Memory B cell (primary cell): ENCODE data around the gene SLC29A3.

ENCODE experiments used
- ATAC-seq: fragments of 150-1000 bp; cut with Tn5 transposase; 2 replicates; pipeline ENCODE4 v1.10.0; 2021; ENCODE audit warnings: low read depth, mild to moderate bottlenecking, moderate library complexity
- DNase-seq, 2 donors: peaks; one replicate each; pipeline ENCODE4 v3.0.0; 2022; ENCODE audit warnings: low spot score in 2 of 2
- H3K27ac Mint-ChIP-seq: one replicate; pipeline ENCODE4 v1.8.0; 2022; ENCODE audit warnings: mild to moderate bottlenecking, moderate library complexity, mixed read lengths
- H3K27me3 Mint-ChIP-seq: one replicate; pipeline ENCODE4 v1.8.0; 2022; ENCODE audit warnings: mixed read lengths
- H3K36me3 Mint-ChIP-seq: one replicate; pipeline ENCODE4 v1.8.0; 2022; ENCODE audit warnings: mild to moderate bottlenecking, mixed read lengths
- H3K4me1 Mint-ChIP-seq: one replicate; pipeline ENCODE4 v1.8.0; 2022; ENCODE audit warnings: mixed read lengths
- H3K4me3 Mint-ChIP-seq: one replicate; pipeline ENCODE4 v1.8.0; 2022; ENCODE audit warnings: mild to moderate bottlenecking, moderate library complexity, mixed read lengths
- H3K9me3 Mint-ChIP-seq: one replicate; pipeline ENCODE4 v1.8.0; 2022; ENCODE audit warnings: mixed read lengths

SLC29A3 gene

DNA sequence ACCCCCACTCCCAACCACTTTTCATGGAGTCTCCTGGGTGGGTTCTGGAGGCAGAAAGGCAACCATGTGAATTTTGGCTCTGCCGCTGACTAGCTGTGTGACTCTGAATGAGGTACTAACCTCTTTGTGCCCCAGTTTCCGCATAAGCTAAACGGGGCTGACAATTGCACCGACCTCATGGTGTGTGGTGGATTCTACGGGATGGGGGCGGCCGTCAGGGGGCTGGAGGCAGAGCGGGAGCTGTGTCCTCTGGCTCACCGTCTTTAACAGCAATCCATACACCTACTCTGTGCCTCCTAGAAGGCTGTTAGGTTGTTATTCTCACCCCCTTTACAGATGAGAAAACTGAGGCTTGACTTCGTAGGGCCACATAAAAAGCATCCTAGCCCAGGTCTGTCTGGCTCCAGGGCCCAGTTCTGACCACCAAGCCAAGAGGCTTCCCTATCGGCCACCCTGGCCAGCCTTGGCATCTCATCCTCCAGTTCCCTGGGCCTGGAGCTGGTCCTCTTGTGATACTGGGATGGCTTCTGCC is 4.3 kb upstream of the SLC29A3 start:
- no peaks in the 10 kb centered on the region for H3K36me3 Mint-ChIP-seq
- DNase-seq = no peak
- H3K4me3 Mint-ChIP-seq = no peak overlapping the region

DNA sequence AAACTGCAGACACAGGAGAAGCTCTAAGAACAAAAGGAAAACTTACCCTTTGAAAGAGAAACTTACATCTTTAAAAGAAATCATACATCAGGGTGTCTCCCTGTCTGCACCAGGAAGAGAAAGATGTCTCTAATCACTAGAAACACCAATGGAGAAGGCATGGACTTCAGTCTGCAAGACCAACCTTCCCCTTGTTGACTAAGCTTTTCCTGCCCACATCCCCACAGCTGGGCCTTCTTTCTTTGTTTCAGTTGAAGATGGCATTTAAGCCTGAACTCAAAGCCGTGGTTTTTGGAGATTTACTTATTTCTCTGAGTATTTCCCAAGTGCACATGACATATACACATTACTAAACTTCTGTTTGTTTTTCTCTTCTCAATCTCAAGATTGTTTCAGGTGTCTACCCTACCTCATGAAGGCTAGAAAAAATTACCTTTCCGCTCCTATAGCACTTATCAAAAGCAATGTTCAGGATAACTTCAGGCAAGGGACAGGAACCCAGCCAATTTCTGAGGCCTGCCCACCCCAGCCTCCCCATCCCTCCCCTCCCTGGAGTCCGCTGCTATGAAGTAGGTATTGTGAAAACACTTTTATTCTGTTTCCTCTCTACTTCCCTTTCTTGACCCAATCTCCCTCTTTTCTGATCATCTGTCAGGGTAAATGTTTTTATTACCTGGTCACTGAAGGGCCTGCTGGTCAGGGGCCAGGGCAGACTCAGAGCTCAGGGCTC is 2.8 kb upstream of the SLC29A3 start:
- DNase-seq (no peak), ATAC-seq (no peak)
- no peak overlapping the region for H3K4me3 Mint-ChIP-seq
- H3K4me1 Mint-ChIP-seq = peaks cover 8% of the 10 kb centered on the region
- H3K36me3 Mint-ChIP-seq = no peaks in the 10 kb centered on the region
- H3K27ac Mint-ChIP-seq = no peak overlapping the region
- peaks cover 4% of the 10 kb centered on the region for H3K27me3 Mint-ChIP-seq
- no peaks in the 10 kb centered on the region for H3K9me3 Mint-ChIP-seq

More for the DNA sequence above, 4.3 kb upstream of the SLC29A3 start:
- H3K9me3 Mint-ChIP-seq = no peaks in the 10 kb centered on the region
- peaks cover 8% of the 10 kb centered on the region for H3K4me1 Mint-ChIP-seq
- H3K27ac Mint-ChIP-seq = no peak overlapping the region
- peaks cover 4% of the 10 kb centered on the region for H3K27me3 Mint-ChIP-seq
- no peak for ATAC-seq

DNA sequence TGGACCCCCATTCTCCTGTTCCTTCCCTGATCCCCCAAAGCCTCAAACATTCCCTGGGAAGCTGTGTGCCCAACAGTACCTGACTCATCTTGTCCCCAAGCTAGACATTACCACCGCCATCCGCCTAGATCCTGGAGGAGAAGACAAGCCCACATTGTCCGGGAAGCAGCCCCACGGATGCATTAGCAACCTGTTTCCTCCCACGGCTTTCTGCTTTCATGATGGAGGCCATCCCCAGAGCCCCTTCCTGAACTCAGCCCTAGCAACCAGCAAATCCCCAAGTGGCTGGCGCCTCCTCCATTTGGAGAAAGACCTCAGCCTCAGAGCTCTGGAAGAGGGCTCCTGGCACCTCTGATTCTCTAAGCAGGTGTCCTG is 2.3 kb upstream of the SLC29A3 start:
- peaks cover 8% of the 10 kb centered on the region for H3K4me1 Mint-ChIP-seq
- DNase-seq (no peak), ATAC-seq (no peak)
- peaks cover 4% of the 10 kb centered on the region for H3K27me3 Mint-ChIP-seq
- no peaks in the 10 kb centered on the region for H3K9me3 Mint-ChIP-seq
- H3K36me3 Mint-ChIP-seq = no peaks in the 10 kb centered on the region
- H3K4me3 Mint-ChIP-seq = no peak overlapping the region
- no peak overlapping the region for H3K27ac Mint-ChIP-seq

DNA sequence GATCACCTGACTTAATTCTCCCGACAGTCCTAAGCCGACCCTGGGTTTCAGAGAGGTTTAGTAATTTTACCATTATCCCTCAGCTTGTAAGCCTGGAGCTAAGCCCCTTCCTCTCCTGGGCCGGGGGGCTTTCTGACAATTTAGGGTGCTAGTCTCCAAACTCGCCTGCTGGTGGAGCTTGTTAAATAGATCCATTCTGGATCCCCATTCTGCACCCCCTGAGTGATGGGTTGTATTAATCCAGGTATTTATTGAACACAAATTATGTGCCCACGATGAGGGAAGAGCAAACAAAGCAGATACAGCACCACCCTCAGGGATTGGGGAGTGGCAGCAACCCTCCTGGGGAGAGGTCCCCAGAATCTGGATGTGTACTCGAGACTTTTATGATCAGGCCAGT is 1.3 kb upstream of the SLC29A3 start:
- H3K36me3 Mint-ChIP-seq = peaks cover under 1% of the 10 kb centered on the region
- ATAC-seq = no peak
- H3K27me3 Mint-ChIP-seq = peaks cover 4% of the 10 kb centered on the region
- peaks cover 11% of the 10 kb centered on the region for H3K4me1 Mint-ChIP-seq
- H3K4me3 Mint-ChIP-seq = no peak overlapping the region
- no peak for DNase-seq
- no peaks in the 10 kb centered on the region for H3K9me3 Mint-ChIP-seq
- H3K27ac Mint-ChIP-seq = no peak overlapping the region

DNA sequence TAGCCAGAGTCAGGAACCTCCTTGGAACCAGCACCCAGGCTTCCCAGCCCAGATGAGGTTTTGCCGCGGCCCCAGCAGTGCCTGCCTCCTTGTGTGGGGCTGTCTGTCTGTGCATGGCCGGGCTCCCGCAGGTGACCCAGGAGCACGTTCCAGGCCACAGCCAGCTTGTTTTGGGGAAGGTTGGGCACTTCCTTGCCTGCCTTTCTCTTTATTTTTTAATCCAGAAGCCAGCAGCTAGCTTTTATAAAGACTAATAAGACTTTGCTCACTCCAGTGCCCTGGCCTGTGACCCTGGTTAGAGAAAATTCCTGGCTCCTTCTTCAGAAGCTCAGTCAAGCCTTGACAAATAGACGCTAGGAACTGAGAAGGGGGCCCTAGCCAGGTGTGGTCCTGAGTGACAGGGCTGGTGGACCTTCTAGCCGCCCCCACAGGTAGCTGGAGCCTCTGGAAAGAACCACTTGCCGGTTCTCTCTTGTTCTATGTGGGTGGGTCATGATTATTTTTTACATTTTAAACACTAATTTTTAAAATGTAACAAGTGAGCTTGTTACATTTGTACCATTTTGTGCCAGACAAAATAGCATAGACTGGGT is 837 bp downstream of the SLC29A3 start:
- H3K27ac Mint-ChIP-seq = peak overlapping the region; percentile 93
- ATAC-seq = no peak
- H3K4me3 Mint-ChIP-seq = peak overlapping the region; percentile 100
- H3K27me3 Mint-ChIP-seq = peaks cover 1% of the 10 kb centered on the region
- peaks cover 26% of the 10 kb centered on the region for H3K4me1 Mint-ChIP-seq
- H3K9me3 Mint-ChIP-seq = no peaks in the 10 kb centered on the region
- peaks cover 20% of the 10 kb centered on the region for H3K36me3 Mint-ChIP-seq
- DNase-seq = no peak

DNA sequence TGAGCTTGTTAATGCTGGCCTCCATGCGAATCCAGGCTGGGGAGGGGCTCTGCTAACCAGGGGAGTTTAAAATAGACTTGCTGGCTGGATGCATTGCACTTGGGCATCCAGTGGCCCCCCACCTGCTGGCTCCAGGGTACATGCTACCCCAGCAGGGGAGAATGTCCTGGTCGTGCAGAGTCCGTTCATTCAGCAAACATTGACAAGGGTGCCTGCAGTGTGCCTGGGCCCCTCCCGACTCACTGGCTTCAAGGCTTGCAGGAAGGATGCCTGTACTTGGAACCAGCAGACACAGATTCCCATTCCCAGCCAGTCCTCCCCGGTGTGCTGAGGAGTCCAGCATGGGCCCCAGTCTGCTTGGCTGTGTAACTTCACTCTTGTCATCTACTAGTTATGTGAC is 1.5 kb downstream of the SLC29A3 start:
- Mint-ChIP-seq H3K27me3 (peaks cover under 1% of the 10 kb centered on the region), H3K4me1 (peaks cover 26% of the 10 kb centered on the region), H3K36me3 (peaks cover 20% of the 10 kb centered on the region), H3K27ac (no peak overlapping the region), H3K9me3 (no peaks in the 10 kb centered on the region), H3K4me3 (peak overlapping the region; percentile 19)
- no peak for ATAC-seq
- DNase-seq = no peak

DNA sequence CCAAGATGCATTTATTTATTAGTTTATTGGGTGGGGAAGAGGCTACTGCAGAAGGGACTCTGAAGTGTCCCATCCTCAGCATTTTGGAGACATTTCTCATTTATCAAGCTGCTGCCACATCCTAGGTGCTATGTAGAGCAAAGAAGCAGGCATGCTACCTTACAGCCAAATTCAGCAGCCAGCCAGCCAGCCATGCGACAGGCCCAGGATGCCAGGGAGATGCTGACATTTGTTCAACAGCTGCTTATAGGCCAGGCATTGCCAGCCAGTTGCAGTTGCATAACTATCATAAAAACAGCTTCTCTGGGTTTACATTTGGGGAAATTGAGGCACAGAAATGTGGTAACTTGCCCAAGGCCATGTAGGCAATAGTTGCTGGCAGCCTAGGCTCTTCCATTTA is 2.3 kb downstream of the SLC29A3 start:
- Mint-ChIP-seq H3K4me1 (peaks cover 26% of the 10 kb centered on the region), H3K27me3 (no peaks in the 10 kb centered on the region), H3K27ac (no peak overlapping the region), H3K36me3 (peaks cover 20% of the 10 kb centered on the region), H3K4me3 (no peak overlapping the region), H3K9me3 (no peaks in the 10 kb centered on the region)
- ATAC-seq = no peak
- no peak for DNase-seq

DNA sequence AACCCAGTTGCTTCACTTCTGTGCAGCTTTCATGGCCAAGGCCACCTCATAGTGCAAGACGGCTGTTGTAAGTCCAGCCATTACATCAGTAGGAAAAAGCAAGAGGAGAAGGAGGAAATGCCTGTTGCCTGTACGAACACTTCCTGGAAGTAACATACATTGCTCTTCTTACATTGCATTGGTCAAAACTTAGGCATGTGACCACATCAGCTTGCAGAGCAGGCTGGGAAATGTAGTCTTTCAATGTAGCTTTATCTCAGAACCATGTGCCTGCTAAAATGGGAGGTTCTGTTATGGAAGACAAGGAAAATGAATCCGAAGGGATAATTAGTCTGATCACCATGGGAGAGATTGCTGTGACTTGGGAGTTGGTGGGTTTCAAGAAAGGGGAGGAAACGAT is 4.3 kb downstream of the SLC29A3 start:
- Mint-ChIP-seq H3K36me3 (peaks cover 29% of the 10 kb centered on the region), H3K27ac (no peak overlapping the region), H3K9me3 (no peaks in the 10 kb centered on the region), H3K4me1 (peaks cover 28% of the 10 kb centered on the region), H3K4me3 (no peak overlapping the region), H3K27me3 (no peaks in the 10 kb centered on the region)
- no peak for ATAC-seq
- DNase-seq = no peak

DNA sequence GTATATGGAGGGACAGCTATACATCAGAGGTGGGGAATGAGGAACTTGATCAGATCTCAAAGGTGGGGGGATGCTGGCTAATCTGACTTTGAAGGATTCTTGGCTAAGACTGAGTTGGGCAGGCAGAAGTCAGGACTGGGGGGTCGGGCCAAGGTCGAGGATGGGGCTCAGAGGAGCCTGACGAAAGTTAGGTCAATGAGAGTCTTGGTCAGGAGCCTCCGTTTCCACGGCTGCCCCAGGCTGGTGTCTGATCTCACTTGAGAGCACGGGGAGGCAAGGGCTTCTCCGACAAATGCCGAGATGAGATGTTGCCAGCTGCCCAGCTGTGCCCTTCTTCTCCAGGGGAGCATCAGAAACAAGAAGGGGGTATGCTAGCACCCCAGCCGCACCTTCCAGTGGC is 5.7 kb downstream of the SLC29A3 start:
- Mint-ChIP-seq H3K36me3 (peaks cover 30% of the 10 kb centered on the region), H3K4me1 (peaks cover 20% of the 10 kb centered on the region), H3K9me3 (no peaks in the 10 kb centered on the region), H3K4me3 (no peak overlapping the region), H3K27me3 (no peaks in the 10 kb centered on the region), H3K27ac (no peak overlapping the region)
- no peak for ATAC-seq
- DNase-seq = no peak

DNA sequence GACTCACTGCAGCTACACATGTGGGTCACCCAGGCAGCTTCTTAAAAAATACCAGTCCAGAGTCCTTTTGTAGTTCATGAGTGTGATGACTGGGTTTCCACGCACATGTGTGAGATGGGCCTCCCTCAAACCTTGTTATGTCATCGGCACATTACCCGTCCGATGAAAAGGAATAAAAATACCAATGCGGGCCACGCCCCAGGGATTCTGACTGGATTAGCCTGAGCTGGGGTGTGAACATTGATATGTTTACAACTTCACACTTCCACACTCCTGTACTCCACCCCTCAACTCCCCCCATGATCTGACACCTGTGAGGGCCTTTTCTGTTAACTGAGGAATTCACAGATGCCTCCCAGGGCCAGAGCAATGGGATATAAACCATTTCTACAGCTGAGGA is 6.2 kb downstream of the SLC29A3 start:
- peaks cover 30% of the 10 kb centered on the region for H3K36me3 Mint-ChIP-seq

DNA sequence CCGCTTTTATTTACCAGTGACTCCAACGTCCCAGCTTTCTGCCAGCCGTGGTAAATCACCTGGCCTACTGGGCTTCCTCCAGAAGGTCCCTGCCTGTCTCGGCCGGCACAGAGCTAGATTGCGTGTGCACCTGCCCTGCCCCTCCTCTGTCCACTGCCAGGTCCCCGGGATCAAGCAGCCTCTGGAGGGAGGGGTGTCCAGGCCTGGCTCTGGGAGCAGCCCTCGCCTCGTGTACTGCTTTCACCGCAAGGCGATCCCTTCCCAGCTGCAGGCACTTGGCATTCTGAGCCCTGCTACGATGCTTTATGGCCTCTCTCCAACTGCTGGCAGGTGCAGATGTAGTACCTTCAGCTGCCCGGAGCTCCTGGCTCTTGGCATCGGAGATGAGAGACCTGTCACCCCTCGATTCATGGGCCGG is 7.4 kb downstream of the SLC29A3 start:
- no peak for ATAC-seq
- Mint-ChIP-seq H3K36me3 (peaks cover 32% of the 10 kb centered on the region), H3K4me1 (peaks cover 20% of the 10 kb centered on the region), H3K4me3 (no peak overlapping the region), H3K27ac (no peak overlapping the region), H3K9me3 (no peaks in the 10 kb centered on the region), H3K27me3 (no peaks in the 10 kb centered on the region)
- no peak for DNase-seq

More for the DNA sequence above, 6.2 kb downstream of the SLC29A3 start:
- H3K4me1 Mint-ChIP-seq = peaks cover 20% of the 10 kb centered on the region
- DNase-seq = no peak
- H3K27me3 Mint-ChIP-seq = no peaks in the 10 kb centered on the region
- no peak overlapping the region for H3K27ac Mint-ChIP-seq
- no peaks in the 10 kb centered on the region for H3K9me3 Mint-ChIP-seq
- ATAC-seq = no peak
- H3K4me3 Mint-ChIP-seq = no peak overlapping the region

DNA sequence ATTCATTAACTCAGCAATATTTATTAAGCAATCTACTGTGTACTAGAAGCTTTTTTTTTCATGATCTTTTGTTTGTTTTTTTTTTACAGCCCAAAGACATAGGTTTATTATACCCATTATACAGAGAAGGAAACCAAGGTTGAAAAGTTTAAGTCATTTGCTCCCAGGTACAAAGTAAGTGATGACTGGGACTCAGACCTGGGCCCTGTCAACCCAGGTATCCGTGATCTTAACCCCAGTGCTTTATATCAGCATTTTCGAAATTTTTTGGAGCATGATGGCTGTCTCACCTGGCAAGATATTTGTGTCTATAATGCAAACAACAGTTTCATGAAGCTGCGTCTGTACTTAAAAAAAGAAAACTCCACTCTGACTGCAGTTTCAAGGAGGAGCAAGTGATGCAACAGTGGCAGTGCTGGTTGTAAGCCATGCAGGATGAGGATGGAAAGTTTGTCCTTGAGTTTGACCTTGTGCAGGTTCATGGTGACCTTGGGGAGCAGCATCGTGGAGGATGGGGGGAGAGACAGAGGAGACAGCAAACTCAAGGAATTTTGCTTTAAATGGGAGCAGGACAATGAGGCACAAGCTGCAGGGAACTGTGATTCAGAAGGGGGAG is 11.8 kb downstream of the SLC29A3 start:
- Mint-ChIP-seq H3K36me3 (peaks cover 12% of the 10 kb centered on the region), H3K27ac (peak overlapping the region; percentile 0)

DNA sequence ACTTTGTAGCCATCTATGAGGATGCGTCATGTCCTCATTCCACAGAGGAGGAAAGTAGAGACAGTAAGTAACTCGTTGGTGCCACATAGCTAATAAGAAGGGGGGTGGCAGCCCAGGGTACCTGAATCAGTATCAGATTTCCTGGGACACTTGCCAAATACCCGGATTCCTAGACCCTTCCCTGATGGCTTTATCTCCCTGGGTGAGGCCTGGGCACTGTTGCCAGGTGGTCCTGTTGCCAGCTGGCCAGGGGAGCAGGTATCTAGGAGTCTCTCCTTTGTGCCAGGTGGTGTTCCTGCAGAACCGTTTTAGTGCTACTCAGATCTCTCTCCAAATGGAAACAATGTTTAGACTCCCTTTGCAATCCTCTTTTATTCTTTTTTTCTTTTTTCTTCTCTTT is 12.7 kb downstream of the SLC29A3 start:
- no peak for ATAC-seq
- Mint-ChIP-seq H3K27ac (no peak overlapping the region), H3K4me3 (no peak overlapping the region), H3K4me1 (peaks cover 16% of the 10 kb centered on the region), H3K27me3 (no peaks in the 10 kb centered on the region), H3K36me3 (peaks cover 14% of the 10 kb centered on the region), H3K9me3 (no peaks in the 10 kb centered on the region)
- no peak for DNase-seq

More for the DNA sequence above, 11.8 kb downstream of the SLC29A3 start:
- Mint-ChIP-seq H3K4me1 (peaks cover 16% of the 10 kb centered on the region), H3K4me3 (no peak overlapping the region), H3K9me3 (no peaks in the 10 kb centered on the region), H3K27me3 (no peaks in the 10 kb centered on the region)
- ATAC-seq (no peak), DNase-seq (no peak)

DNA sequence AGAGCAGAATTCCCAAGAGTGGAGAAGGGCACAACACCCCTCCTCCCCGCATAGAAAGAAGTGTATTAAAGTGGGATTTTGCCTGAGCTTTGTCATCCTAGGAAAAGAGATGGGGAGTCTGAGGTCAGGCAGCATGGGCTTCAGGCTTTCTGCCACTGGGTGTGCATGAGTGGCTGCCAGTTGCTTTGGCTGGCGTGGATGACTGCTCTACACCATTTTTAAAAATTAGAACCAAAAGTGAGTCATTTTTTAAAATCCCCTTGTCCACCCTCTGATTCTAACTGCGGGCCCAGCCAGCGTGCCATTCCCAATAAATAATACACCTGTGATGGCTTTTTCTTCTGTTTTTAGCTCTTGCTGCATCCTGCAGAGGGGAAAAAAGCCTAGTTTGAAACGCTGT is 13.4 kb downstream of the SLC29A3 start:
- DNase-seq (no peak), ATAC-seq (no peak)
- Mint-ChIP-seq H3K27me3 (no peaks in the 10 kb centered on the region), H3K36me3 (peaks cover 10% of the 10 kb centered on the region), H3K9me3 (no peaks in the 10 kb centered on the region), H3K4me1 (peaks cover 14% of the 10 kb centered on the region), H3K27ac (no peak overlapping the region), H3K4me3 (no peak overlapping the region)
